GM12865 (cell line): ENCODE measurements around the gene KIF3A.

Experiments used
- DNase-seq: peaks from one replicate; pipeline ENCODE4 v3.0.0; 2010; ENCODE audit warnings: low read depth
- H3K4me3 ChIP-seq: 2 replicates; pipeline ENCODE4 v1.5.1; 2011; ENCODE audit warnings: mild to moderate bottlenecking, low read depth, low read length, control low read depth
- TF ChIP-seq, protein P1 (sequence below): IDR thresholded peaks from 2 replicates; pipeline ENCODE4 v1.5.1; 2011; ENCODE audit warnings: low read length, control low read depth, low read depth, inconsistent platforms; ENCODE audit not compliant: insufficient read depth; ENCODE audit errors: missing control alignments

The KIF3A gene

DNA sequence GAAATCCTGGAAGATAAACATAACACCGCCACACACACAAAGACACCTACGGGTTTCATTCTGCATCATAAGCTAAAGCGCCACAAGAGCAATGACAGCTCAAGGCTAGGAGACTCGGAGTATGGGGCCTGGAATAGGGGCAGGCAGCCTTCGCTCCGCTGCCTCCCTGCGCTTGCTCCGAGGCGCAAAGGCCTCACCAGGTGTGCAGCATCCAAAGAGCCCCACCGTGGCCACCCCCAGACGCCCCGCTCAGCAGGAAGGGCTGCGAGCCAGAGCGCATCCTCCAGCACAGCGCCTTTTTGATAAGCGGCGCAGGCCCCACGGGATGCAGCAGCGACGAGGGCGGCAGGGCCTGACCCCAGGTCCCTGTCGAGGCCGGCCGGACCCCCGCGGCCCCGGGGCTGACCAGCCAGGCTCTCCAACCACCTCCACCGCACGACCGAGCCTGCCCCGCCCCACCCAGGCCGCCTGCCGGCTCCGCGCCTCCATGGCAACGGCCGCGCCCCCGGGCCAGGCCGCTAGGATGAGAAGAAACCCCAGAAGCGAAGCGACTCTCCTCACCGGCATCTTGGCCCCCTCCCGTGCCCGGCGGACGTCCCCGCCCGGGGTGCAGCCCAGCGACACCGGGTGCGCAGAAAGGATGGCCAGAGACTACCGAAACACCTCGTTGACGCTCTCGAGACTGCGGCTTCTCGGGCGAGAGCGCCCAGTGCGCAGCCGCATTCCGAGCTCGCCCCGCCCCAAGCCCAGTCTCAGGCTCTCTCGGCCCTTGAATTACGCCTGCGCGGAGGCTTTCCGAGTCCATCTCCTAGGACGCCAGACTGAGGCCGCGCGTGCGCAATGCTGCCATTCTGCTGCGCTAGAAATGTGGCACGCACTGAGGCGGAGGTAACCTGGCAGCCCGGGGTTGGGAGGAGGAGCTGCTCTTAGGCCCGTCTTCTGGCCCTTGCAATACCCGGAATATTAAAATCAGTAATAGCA lies at the start of gene KIF3A:
Gene KIF3A, minus strand, starts transcription at position 694 of the 981 bp plus-strand sequence. Its CDS starts 127 bp downstream, at position 567.
- TF ChIP-seq, protein P1, sequence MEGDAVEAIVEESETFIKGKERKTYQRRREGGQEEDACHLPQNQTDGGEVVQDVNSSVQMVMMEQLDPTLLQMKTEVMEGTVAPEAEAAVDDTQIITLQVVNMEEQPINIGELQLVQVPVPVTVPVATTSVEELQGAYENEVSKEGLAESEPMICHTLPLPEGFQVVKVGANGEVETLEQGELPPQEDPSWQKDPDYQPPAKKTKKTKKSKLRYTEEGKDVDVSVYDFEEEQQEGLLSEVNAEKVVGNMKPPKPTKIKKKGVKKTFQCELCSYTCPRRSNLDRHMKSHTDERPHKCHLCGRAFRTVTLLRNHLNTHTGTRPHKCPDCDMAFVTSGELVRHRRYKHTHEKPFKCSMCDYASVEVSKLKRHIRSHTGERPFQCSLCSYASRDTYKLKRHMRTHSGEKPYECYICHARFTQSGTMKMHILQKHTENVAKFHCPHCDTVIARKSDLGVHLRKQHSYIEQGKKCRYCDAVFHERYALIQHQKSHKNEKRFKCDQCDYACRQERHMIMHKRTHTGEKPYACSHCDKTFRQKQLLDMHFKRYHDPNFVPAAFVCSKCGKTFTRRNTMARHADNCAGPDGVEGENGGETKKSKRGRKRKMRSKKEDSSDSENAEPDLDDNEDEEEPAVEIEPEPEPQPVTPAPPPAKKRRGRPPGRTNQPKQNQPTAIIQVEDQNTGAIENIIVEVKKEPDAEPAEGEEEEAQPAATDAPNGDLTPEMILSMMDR = peak; percentile 0
- peak; percentile 99 for DNase-seq
- H3K4me3 ChIP-seq = peak within 1 kb of the TSS; percentile 91

DNA sequence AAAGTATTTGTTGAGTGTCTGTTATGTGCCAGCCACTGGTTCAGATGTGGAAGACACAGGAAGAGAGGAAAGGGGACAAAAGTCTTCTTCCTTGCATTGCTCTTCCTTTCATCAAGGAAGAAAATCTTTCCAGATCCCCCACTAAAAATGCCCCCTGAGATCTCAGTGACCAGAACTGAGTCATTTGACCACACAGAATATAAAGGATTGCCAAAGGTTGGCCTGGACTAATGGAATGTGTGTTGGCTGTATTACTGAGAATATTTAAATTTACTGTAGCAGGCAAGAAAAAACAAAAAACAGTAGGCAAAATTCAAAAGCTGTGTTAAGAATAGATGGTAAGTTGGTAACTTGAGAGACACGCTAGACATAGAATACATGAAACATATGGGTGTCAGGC lies 49.7 kb upstream of the KIF3A start:
- TF ChIP-seq, protein P1 = no peak
- no peak overlapping the region for H3K4me3 ChIP-seq
- DNase-seq = no peak

DNA sequence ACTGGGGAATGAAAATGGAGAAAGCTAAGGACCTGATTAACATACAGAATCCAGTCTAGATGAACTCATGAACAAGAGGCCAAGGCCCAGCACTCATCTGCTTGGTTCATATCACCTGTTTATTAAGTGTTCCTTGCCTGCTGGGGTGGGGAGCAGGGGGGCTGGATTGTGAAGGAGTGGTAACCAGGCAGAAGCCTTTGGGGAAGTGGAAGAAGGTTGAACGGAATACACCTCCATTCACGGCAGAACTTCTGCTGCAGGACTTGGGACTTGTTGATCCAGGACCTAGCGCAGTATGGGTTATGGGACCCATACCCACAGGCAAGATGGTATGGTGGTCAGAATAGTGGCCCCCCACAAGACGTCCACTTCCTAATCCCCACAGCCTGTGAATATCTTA lies 48.5 kb upstream of the KIF3A start:
- TF ChIP-seq, protein P1 = no peak
- DNase-seq = no peak
- H3K4me3 ChIP-seq = no peak overlapping the region

DNA sequence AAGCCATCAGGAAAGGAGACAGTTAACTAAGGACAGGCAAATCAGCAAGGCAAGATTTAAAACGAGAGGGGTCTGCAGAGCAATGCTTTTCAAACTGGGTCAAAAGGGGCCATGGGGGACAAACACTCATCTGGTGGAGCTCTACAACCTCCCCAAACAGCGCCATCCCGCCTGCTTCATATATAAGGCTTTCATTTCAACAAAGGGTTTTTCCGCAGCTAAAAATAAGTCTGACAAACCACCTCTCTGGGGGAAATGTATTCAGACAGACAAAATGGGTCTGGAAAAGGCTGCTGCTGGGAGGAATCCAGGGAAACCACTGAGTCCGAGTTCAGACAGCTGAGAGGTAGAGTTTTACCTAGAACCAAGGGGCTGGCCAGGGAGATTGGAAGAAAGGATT lies 48.0 kb upstream of the KIF3A start:
- TF ChIP-seq, protein P1 = no peak
- H3K4me3 ChIP-seq = no peak overlapping the region
- DNase-seq = peak; percentile 22

DNA sequence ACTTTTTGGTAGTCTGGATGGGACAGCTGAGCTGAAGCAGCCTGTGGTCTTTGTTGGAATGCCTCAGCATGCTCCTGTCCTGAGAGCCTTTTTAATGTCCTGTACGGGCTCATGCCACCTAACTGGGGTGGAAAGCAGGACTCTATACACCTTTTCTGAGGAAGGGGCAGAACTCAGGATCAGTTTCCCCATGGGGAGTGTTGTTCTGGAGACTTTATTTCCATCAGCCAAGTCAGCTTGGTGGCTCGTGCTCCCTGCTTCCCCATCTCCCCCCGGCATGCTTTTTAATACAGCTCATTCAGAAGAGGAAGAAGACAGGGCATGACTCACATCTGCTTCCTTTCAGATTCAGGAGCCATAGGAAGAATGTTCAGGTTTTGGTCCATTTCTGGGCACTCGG lies 44.8 kb upstream of the KIF3A start:
- no peak overlapping the region for H3K4me3 ChIP-seq
- TF ChIP-seq, protein P1 = no peak
- no peak for DNase-seq

DNA sequence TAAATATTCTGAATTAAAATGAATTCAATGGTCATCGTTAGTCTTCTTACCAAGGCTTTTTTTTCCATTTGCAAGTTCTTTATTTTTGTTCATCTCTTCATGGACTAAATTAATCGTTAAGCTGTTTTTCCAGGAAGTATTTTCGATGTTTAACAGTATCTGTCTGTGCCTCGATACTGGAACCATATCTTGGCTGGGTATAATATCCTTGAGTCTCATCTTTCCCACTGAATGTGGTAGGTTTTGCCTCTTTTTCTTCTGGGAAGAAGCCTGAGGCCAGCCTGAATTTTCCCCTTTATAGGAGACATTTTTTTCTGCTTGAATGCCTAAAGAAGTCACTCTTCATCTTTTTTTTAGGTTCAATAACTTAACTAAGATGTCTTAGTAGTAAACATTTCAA lies 43.7 kb upstream of the KIF3A start:
- TF ChIP-seq, protein P1 = no peak
- no peak overlapping the region for H3K4me3 ChIP-seq
- no peak for DNase-seq

DNA sequence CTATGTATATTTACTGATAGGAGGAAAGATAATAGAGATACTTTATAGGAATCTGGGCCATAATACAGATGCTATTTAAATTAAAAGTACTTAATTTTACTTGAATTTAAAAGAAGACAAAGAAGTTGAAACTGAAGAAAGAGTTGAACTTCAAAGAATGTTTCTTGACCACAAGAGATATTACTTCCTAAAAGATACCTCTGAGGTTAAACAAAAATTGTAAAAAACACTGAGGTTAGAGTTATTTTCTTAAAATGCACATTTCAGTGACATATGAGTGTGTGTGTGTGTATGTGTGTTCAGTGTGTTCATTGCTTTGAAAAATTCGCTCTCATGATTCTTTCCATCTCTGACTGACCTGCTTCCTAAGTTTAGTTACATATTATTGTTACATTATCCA lies 43.2 kb upstream of the KIF3A start:
- TF ChIP-seq, protein P1 = no peak
- H3K4me3 ChIP-seq = no peak overlapping the region
- DNase-seq = no peak
